Activated CD8-positive, alpha-beta memory T cell treated with anti-CD3 and anti-CD28 coated beads, Interleukin-2, amount 50 U/mL, for 24 hours (primary cell): ENCODE results near the gene PTPRN2.
"Not testable (repeated sequence)": the region's sequence is repeated elsewhere in the genome, so short reads cannot be mapped to it uniquely, and the experiment has no call there.

Experiments used
- DNase-seq: peaks from one replicate; pipeline ENCODE4 v3.0.0-alpha.2; 2020; ENCODE audit errors: extremely low read depth

The PTPRN2 gene

GRCh38 chr7:158237672-158238335 lies 349.8 kb downstream of the PTPRN2 start:
- no peak for DNase-seq

DNA sequence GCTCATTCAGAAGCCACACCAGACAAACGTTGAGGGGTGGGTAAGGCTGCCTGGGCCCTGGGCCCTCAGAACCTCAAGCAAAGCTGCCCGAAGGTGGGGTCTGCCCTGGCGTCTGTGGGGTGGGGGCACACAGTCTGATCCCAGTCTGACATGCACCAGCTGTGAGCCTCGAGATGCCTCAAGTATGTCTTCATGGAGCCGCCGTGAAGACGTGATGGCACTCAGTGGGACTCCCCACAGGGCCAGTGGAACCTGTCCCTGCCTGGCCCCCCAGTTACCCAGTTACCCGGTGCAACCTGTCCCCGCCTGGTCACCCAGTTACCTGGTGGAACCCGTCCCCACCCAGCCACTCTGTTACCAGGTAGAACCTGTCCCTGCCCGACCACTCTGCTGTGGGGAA lies 351.2 kb downstream of the PTPRN2 start:
- no peak for DNase-seq

- DNase-seq: no peak
These were observed 351.8 kb downstream of the PTPRN2 start for GRCh38 chr7:158235862-158236261.

GRCh38 chr7:158229945-158230344 lies 357.7 kb downstream of the PTPRN2 start:
- no peak for DNase-seq

GRCh38 chr7:158228986-158229385 lies 358.6 kb downstream of the PTPRN2 start:
- no peak for DNase-seq

DNA sequence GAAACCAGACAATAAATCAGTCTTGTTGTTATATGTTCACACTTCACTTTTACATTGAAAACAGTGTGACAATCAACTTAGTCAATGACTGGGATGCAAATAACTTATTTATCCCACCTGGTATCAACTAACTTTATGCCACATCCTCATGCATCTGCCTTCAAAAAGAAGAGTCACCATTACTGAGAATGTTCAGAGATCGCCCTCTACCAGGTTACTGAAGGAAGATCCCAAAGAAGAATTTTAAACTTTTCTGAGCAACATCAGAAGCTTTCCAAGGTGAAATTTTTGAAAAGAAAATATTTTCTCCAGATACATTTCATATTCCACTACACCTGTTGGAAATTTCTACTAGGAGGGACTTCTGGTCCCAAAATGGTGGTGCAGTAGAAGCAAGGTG lies 359.5 kb downstream of the PTPRN2 start:
- no peak for DNase-seq

- DNase-seq: no peak
These were observed 360.2 kb downstream of the PTPRN2 start for GRCh38 chr7:158227258-158227984.

DNA sequence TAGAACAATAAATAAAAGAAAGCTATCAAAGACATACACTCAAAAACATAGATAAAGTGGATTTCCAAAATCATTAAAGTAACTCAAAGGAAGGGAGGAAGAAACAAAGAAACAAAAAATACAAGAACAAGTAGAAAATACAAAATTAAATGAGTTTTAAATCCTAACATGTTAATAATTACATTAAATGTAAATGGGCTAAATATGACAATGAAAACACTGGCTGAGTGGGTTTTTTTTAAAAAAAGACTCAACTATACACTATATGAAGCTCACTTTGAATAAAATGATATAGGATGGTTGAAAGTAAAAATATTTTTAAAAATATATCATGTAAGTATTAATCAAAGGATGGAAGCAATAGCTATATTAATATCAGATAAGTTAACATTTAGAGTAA lies 371.4 kb downstream of the PTPRN2 start:
- no peak for DNase-seq

GRCh38 chr7:158209435-158209834 lies 378.2 kb downstream of the PTPRN2 start:
- DNase-seq: no peak

DNA sequence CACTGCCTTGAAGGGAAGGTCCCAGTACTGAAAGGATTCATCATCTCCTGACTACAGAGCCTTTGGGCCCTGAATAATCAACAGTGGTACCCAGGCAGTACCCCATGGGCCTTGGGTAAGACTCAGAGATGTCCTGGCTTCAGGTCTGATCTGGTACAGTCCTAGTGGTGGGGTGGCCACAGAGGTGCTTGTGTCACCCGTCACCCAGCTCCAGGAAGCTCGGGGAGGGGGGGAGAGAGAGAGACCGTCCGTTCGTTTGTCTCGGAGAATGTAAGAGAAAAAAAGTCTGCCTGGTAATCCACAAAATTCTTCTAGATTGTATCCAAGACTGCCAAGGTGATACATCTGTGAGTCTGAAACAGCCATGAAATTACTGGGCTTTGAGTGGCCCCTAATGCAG lies 381.3 kb downstream of the PTPRN2 start:
- no peak for DNase-seq

DNA sequence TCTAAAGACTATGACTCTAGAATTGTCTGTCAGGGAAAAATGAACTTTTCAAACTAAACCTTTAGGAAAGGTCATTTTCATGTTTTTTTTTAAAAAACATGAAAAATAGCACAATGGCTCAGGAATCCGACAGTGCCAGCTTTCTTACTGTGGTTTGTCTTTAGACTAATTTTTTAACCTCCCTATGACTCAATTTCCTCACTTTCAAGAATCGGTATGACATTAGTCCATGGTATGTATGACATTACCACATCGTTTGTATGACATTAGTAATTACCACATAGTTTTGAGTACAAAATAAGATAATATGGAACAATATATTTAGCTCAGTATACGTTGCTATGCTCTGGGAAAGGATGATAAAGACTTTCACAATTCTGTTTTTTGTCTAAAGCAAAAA lies 383.2 kb downstream of the PTPRN2 start:
- DNase-seq: no peak

- not testable (repeated sequence) for DNase-seq
These were observed 383.7 kb downstream of the PTPRN2 start for GRCh38 chr7:158203948-158204347.

GRCh38 chr7:158194365-158194900 lies 393.2 kb downstream of the PTPRN2 start:
- no peak for DNase-seq

DNA sequence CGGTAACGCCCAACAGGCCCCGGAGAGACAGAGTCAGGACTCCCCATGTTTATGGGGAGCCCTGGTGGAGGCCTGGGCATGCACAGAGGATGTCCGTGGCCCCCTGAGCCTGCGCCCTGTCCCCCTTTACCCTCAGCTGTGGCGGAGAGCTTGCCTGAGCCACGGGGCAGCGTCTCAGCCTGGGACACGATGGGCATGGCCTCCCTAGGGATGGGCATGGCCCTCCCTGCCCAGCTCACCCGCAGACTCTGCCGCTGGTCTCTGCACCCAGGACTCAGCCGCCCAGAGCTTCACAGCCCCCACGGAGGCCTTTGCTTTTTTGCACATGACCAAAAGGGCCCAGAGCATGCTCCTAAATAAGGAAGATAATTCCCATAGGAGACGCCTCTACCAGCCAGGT lies 394.2 kb downstream of the PTPRN2 start:
- no peak for DNase-seq

DNA sequence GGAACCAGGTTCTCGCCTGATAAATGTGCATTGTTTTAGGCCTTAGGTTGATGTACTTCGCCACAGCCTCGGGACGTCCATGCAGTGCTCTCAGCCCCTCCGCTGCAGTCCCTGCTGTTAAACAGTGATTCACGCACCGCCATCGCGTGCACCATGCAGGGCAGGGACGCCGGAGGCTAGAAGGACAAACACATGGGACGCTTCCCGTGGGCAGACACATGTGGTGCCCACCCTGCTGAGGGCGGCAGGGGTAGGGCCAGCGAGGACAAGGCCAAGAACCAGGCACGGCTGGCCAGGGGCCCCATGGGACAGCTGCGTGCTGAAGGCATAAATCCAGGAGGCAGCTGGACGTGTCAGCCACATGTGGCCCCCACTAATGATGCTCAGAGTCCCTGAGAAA lies 394.7 kb downstream of the PTPRN2 start:
- no peak for DNase-seq

DNA sequence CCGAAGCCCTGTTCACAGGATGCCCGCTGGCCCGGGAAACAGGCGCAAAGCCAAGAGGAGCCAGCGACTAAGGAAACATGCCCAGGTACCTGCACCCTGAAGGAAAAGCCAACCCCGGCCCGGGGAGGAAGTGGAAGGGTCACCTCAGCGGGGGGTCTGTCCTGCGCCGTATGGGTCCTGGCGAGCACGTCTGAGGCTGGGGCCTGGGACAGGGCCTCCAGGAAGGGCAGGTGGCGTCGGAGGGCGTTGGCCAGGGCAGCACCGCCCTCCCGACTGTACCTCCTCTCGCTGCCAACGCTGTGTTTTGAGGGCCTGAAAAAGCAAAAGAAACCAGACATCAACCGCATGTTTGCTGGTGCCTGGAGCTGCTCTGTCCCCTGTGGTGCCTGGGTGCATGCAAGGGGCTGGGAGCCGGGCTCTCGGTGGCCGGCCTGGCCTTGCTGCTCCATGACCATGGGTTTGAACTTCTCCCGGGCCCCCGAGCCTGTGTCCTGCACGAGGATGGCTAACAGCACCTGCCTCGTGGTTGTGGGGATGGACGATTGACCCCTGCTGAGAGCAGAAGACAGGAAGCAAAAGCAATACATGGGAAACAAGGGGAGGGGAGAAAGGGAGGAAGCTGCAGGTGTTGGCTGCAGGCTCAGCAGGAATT lies 395.3 kb downstream of the PTPRN2 start:
- DNase-seq: no peak

DNA sequence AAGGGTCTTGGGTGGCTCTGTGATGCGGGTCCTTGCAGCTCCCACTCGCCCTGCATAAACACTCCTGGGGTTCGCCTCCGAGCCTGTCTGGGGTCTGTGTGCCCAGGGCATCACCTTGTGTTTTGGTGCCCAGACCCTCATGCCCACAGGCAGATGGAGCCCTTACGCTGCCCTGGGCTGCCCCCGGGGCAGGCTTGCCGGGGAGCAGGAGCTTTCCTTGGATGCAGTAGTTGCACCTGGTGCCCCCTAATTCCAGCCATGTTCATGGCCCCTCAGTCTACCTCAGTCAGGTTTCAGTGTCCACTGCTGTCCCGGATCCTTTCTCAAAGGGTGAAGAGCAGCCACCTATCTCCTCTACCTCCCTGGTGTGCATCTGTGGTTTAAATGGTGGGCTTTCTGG lies 396.0 kb downstream of the PTPRN2 start:
- DNase-seq: no peak

DNA sequence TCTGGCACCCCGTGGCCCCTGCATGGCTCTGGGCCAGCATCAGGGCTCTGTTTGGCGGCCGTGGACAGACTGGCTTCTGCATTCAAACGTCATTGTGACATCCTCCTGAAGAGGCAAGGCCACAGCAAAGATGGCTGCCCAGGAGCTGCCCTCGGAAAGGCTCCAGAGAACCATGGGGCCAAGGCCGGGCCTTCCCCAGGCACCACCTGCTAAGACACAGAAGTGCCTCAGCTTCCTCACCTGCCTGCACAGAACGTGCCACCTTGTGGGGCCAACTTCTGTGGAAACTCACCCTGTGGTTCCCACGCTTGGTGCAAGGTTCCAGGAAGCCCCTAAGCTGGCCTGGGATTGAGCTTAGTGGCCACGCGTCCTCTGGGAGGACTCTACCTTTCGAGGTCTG lies 396.9 kb downstream of the PTPRN2 start:
- no peak for DNase-seq

DNA sequence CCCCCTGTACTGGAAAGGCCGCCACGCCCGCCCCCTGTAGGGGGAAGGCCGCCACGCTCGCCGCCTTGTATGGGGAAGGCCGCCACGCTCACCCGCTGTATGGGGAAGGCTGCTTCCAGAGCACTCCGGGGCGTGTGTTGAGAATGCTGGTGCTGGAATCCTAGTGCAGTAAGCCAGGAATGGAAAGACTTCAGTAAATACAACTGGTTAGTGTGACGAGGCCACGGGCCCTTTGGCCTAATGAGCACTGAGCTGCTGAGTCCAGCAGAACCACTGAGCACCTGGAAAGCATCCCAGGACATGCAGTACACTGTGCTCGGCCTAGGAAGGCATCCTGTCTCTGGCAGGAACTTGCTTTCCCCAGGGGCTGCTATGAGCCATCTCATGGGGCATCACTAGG lies 398.9 kb downstream of the PTPRN2 start:
- DNase-seq: no peak

- DNase-seq: no peak
These were observed 400.0 kb downstream of the PTPRN2 start for GRCh38 chr7:158187694-158187994.

GRCh38 chr7:158186864-158187693 lies 400.5 kb downstream of the PTPRN2 start:
- DNase-seq: no peak

GRCh38 chr7:158186406-158186805 lies 401.2 kb downstream of the PTPRN2 start:
- DNase-seq: no peak
